IPS-18a (cell line): ENCODE data around the gene ZNF593OS.

Source experiments
- H3K27ac ChIP-seq: one replicate; pipeline ENCODE4 v1.5.1; 2013; ENCODE audit warnings: low read length
- H3K27me3 ChIP-seq: one replicate; pipeline ENCODE4 v1.6.1; 2013; ENCODE audit warnings: mild to moderate bottlenecking, low read length; ENCODE audit not compliant: control insufficient read depth, insufficient read depth
- H3K36me3 ChIP-seq: one replicate; pipeline ENCODE4 v1.6.1; 2013; ENCODE audit warnings: low read depth, low read length; ENCODE audit not compliant: control insufficient read depth
- H3K4me1 ChIP-seq: one replicate; pipeline ENCODE4 v1.6.1; 2013; ENCODE audit warnings: low read depth, low read length; ENCODE audit not compliant: control insufficient read depth
- H3K4me3 ChIP-seq: one replicate; pipeline ENCODE4 v1.5.1; 2013; ENCODE audit warnings: low read length
- H3K9ac ChIP-seq: one replicate; pipeline ENCODE4 v1.6.1; 2013; ENCODE audit warnings: mild to moderate bottlenecking, low read length, moderate library complexity
- H3K9me3 ChIP-seq: one replicate; pipeline ENCODE4 v1.6.1; 2013; ENCODE audit warnings: low read depth, low read length; ENCODE audit not compliant: control insufficient read depth

Gene ZNF593OS

GRCh38 chr1:26155370-26156284 is 16.0 kb downstream of the ZNF593OS start:
- peaks cover 38% of the 10 kb centered on the region for H3K4me1 ChIP-seq
- no peak overlapping the region for H3K27ac ChIP-seq
- H3K27me3 ChIP-seq: peaks cover 88% of the 10 kb centered on the region
- H3K9ac ChIP-seq: no peak overlapping the region
- no peaks in the 10 kb centered on the region for H3K9me3 ChIP-seq
- no peaks in the 10 kb centered on the region for H3K36me3 ChIP-seq
- peak overlapping the region; percentile 51 for H3K4me3 ChIP-seq

- H3K27me3 ChIP-seq: peaks cover 84% of the 10 kb centered on the region
- H3K27ac ChIP-seq: no peak overlapping the region
- H3K9me3 ChIP-seq: no peaks in the 10 kb centered on the region
- H3K4me3 ChIP-seq: peak overlapping the region; percentile 51
- no peak overlapping the region for H3K9ac ChIP-seq
- no peaks in the 10 kb centered on the region for H3K36me3 ChIP-seq
- peaks cover 36% of the 10 kb centered on the region for H3K4me1 ChIP-seq
Observed at GRCh38 chr1:26154750-26155149, 16.9 kb downstream of the ZNF593OS start.

DNA sequence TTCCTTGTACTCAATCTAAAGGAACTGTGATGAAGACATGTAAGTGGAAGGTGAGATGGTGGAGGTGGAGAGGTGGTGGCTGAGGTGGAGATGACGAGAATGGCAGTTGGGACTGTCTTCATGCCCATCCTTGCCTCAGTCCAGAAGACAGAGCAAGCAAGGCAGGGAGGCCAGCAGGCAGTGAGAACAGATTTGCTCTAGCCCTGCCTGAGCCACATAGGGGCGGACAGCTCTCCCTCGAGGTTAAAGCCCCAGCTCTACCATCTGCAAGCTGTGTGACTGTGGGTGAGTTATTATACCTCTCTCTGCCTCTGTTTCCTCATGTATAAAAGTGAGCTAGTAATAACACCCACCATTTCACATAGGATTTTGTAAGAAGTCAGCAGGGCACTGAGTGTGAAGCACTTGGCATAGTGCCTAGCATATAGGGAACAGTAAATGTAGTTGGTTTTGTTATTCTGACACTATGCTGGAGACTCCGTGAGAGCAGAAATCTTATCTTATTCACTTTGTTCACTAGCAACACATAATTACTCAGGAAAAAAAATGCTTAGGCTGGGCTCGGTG is 17.6 kb downstream of the ZNF593OS start:
- no peaks in the 10 kb centered on the region for H3K9me3 ChIP-seq
- H3K27me3 ChIP-seq: peaks cover 78% of the 10 kb centered on the region
- H3K27ac ChIP-seq: no peak overlapping the region
- H3K9ac ChIP-seq: no peak overlapping the region
- H3K36me3 ChIP-seq: no peaks in the 10 kb centered on the region
- no peak overlapping the region for H3K4me3 ChIP-seq
- H3K4me1 ChIP-seq: peaks cover 31% of the 10 kb centered on the region

- Histone ChIP-seq H3K9ac (no peak overlapping the region), H3K27ac (no peak overlapping the region), H3K27me3 (peaks cover 44% of the 10 kb centered on the region), H3K4me1 (no peaks in the 10 kb centered on the region), H3K9me3 (no peaks in the 10 kb centered on the region), H3K36me3 (no peaks in the 10 kb centered on the region), H3K4me3 (no peak overlapping the region)
Observed at GRCh38 chr1:26148887-26149286, 22.7 kb downstream of the ZNF593OS start.

- H3K4me3 ChIP-seq: no peak overlapping the region
Observed at GRCh38 chr1:26145960-26146294, 25.7 kb downstream of the ZNF593OS start.

DNA sequence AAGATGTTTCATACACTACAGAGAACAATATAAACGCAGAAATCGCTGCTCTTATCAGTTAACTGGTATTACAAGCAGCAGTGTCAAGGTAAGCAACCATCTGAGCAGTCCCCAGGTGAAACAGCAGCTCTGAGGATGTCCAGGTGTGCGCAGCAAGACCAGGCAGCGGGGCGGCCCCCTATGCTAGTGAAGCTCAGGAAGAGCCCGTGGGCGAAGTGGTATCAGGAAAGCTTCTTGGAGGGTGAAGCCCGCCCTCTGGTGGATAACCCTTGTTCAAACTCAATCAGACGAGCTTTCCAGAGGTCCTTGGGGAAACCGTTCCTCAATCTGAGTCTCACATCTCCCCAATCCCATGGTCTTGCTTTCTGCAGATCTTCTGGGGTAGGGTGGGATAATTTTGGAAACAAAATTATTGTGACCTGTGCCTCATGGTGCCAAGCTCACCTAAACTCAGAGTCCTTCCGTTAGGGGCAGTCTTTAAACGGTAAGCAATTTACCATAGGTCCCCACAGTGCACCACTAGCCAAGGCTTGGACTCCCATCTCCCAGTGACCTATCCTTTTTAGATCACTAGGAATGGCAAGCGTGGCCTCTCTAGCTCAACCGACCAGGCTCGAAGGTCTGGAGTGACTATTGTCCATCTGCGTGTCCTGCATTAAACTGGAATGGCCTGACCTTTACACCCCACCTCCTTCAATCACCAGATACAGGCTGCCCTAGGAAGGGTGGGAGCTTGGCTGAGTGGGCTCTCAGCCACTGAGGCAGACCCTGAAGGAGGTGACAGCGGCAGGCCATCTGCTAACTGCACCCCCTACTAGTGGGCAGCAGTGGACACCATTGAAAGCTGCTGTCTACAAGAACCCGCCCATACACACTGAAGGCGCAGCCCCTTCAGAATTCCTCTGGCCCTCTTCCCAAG is 26.3 kb downstream of the ZNF593OS start:
- no peak overlapping the region for H3K4me3 ChIP-seq
- no peak overlapping the region for H3K27ac ChIP-seq
- H3K27me3 ChIP-seq: peaks cover 19% of the 10 kb centered on the region
- H3K4me1 ChIP-seq: no peaks in the 10 kb centered on the region
- H3K9me3 ChIP-seq: no peaks in the 10 kb centered on the region
- H3K9ac ChIP-seq: no peak overlapping the region
- no peaks in the 10 kb centered on the region for H3K36me3 ChIP-seq

More at GRCh38 chr1:26145960-26146294, 25.7 kb downstream of the ZNF593OS start:
- Histone ChIP-seq H3K4me1 (no peaks in the 10 kb centered on the region), H3K36me3 (no peaks in the 10 kb centered on the region), H3K27ac (no peak overlapping the region), H3K9me3 (no peaks in the 10 kb centered on the region), H3K9ac (no peak overlapping the region), H3K27me3 (peaks cover 24% of the 10 kb centered on the region)

DNA sequence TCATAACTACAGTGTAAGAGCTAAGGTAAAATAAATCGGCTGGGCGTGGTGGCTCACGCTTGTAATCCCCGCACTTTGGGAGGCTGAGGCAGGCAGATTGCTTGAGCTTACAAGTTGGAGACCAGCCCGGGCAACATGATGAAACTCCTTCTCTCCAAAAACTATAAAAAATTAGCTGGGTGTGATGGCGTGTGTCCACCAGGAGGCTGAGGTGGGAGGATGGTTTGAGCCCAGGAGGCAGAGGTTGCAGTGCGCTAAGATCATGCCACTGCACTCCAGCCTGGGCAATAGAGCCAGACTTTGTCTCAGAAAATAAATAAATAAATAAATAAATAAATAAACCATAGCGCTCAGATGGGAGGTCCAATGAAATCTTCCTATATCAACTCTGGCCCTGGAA is 29.5 kb downstream of the ZNF593OS start:
- H3K4me3 ChIP-seq: no peak overlapping the region
- no peaks in the 10 kb centered on the region for H3K36me3 ChIP-seq
- H3K9me3 ChIP-seq: no peaks in the 10 kb centered on the region
- H3K4me1 ChIP-seq: no peaks in the 10 kb centered on the region
- H3K27me3 ChIP-seq: peaks cover 9% of the 10 kb centered on the region
- no peak overlapping the region for H3K27ac ChIP-seq
- no peak overlapping the region for H3K9ac ChIP-seq

GRCh38 chr1:26138974-26139558 is 32.6 kb downstream of the ZNF593OS start:
- H3K9ac ChIP-seq: no peak overlapping the region
- no peaks in the 10 kb centered on the region for H3K36me3 ChIP-seq
- no peak overlapping the region for H3K4me3 ChIP-seq
- H3K27me3 ChIP-seq: no peaks in the 10 kb centered on the region
- no peak overlapping the region for H3K27ac ChIP-seq
- H3K9me3 ChIP-seq: no peaks in the 10 kb centered on the region
- H3K4me1 ChIP-seq: no peaks in the 10 kb centered on the region

DNA sequence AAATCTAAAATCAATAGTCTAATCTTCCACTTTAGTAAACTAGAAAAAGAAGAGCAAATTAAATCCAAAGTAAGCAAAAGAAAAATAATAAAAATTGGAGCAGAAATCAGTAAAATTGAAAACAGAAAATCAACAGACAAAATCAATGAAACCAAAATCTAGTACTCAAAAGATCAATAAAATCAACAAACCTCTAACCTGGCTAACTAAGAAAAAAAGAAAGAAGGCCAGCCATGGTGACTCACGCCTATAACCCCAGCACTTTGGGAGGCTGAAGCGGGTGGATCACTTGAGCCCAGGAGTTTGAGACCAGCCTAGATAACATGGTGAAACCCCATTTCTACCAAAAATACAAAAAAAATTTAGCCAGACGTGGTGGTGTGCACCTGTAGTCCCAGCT is 37.2 kb downstream of the ZNF593OS start:
- Histone ChIP-seq H3K36me3 (no peaks in the 10 kb centered on the region), H3K9ac (no peak overlapping the region), H3K27me3 (no peaks in the 10 kb centered on the region), H3K4me1 (no peaks in the 10 kb centered on the region), H3K4me3 (no peak overlapping the region), H3K27ac (no peak overlapping the region), H3K9me3 (no peaks in the 10 kb centered on the region)

DNA sequence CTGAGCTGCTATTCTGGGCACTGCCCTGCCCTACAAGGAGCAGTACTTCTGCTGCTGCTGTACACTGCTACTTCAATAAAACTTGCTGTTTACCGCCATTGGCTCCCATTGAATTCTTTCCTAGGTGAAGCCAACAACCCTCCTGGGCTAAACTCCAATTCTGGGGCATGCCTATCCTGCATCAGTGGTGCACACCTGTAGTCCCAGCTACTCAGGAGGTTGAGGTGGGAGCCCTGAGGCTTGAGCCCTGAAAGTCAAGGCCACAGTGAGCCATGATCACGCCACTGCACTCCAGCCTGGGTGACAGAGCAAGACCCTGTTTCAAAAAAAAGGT is 38.8 kb downstream of the ZNF593OS start:
- Histone ChIP-seq H3K36me3 (no peaks in the 10 kb centered on the region), H3K9ac (no peak overlapping the region), H3K27me3 (no peaks in the 10 kb centered on the region), H3K27ac (no peak overlapping the region), H3K4me3 (no peak overlapping the region), H3K4me1 (no peaks in the 10 kb centered on the region), H3K9me3 (no peaks in the 10 kb centered on the region)

GRCh38 chr1:26132128-26132833 is 39.4 kb downstream of the ZNF593OS start:
- no peak overlapping the region for H3K9ac ChIP-seq
- H3K9me3 ChIP-seq: no peaks in the 10 kb centered on the region
- no peak overlapping the region for H3K4me3 ChIP-seq
- H3K36me3 ChIP-seq: no peaks in the 10 kb centered on the region
- H3K27me3 ChIP-seq: no peaks in the 10 kb centered on the region
- H3K4me1 ChIP-seq: no peaks in the 10 kb centered on the region
- no peak overlapping the region for H3K27ac ChIP-seq
